Vagina (tissue), 2 donors: ENCODE results near the gene RAD23A.

Source experiments
- POLR2A ChIP-seq, 2 donors: fragments of 450-650 bp; IDR thresholded peaks; one replicate each; pipeline ENCODE4 v1.6.1; 2017; ENCODE audit warnings: antibody characterized with exemption in 2 of 2, mild to moderate bottlenecking in 2 of 2, moderate library complexity in 2 of 2
- POLR2AphosphoS5 ChIP-seq, 2 donors: sonication (generic); formaldehyde crosslinking; IDR thresholded peaks; one replicate each; pipeline ENCODE4 v1.9.0; 2017; ENCODE audit warnings: antibody characterized with exemption in 2 of 2, mild to moderate bottlenecking in 2 of 2, low read depth in 1 of 2; ENCODE audit not compliant: insufficient read depth in 1 of 2
- TF ChIP-seq, protein P1 (sequence below), 3 experiments: fragments of 450-650 bp in 2 of 3; fragments of 200-600 bp in 1 of 3; sonication (generic) in 1 of 3; IDR thresholded peaks; one replicate each; pipeline ENCODE4 v1.5.1; 2017 to 2019; ENCODE audit warnings: antibody characterized with exemption in 3 of 3, mild to moderate bottlenecking in 2 of 3, moderate library complexity in 2 of 3

DNA sequence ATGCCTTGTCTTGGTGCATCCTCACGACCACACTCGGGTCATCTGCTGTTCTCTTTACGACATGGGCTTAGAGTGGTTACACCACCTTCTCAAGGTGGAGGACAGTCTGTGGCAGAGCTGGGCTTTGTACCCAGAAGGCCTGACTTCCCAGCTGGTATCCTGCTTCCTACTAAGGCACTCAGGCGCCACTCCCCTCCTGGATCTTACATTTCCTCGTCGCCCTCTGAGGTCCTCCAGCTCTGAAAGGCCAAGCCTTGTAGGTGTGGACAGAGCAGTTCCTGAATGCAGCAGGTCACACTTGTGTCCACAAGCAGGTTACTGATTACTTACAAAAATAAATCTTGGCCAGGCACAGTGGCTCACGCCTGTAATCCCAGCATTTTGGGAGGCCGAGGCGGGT, 38.5 kb upstream of the RAD23A start:
- TF ChIP-seq POLR2A (IDR thresholded peaks at IDR 0.05) (no peak), POLR2AphosphoS5 (IDR thresholded peaks at IDR 0.05; ENCODE audit: insufficient read depth in 1 of 2, low read depth in 1 of 2) (no peak)
- TF ChIP-seq, protein P1, sequence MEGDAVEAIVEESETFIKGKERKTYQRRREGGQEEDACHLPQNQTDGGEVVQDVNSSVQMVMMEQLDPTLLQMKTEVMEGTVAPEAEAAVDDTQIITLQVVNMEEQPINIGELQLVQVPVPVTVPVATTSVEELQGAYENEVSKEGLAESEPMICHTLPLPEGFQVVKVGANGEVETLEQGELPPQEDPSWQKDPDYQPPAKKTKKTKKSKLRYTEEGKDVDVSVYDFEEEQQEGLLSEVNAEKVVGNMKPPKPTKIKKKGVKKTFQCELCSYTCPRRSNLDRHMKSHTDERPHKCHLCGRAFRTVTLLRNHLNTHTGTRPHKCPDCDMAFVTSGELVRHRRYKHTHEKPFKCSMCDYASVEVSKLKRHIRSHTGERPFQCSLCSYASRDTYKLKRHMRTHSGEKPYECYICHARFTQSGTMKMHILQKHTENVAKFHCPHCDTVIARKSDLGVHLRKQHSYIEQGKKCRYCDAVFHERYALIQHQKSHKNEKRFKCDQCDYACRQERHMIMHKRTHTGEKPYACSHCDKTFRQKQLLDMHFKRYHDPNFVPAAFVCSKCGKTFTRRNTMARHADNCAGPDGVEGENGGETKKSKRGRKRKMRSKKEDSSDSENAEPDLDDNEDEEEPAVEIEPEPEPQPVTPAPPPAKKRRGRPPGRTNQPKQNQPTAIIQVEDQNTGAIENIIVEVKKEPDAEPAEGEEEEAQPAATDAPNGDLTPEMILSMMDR (IDR thresholded peaks at IDR 0.05), result no peak
